Activated naive CD8-positive, alpha-beta T cell (primary cell): Measurements from ENCODE around the gene NR1H3.

Experiments
- H3K27ac Mint-ChIP-seq: one replicate; pipeline ENCODE4 v1.8.0; 2021; ENCODE audit warnings: mixed read lengths
- H3K27me3 Mint-ChIP-seq: one replicate; pipeline ENCODE4 v1.8.0; 2021; ENCODE audit warnings: mixed read lengths
- H3K36me3 Mint-ChIP-seq: one replicate; pipeline ENCODE4 v1.8.0; 2021; ENCODE audit warnings: mixed read lengths
- H3K4me1 Mint-ChIP-seq: one replicate; pipeline ENCODE4 v1.8.0; 2021; ENCODE audit warnings: low read depth, mixed read lengths
- H3K4me3 Mint-ChIP-seq: one replicate; pipeline ENCODE4 v1.8.0; 2021; ENCODE audit warnings: mild to moderate bottlenecking, mixed read lengths
- H3K9me3 Mint-ChIP-seq: one replicate; pipeline ENCODE4 v1.8.0; 2021; ENCODE audit warnings: low read depth, mixed read lengths

NR1H3 gene

DNA sequence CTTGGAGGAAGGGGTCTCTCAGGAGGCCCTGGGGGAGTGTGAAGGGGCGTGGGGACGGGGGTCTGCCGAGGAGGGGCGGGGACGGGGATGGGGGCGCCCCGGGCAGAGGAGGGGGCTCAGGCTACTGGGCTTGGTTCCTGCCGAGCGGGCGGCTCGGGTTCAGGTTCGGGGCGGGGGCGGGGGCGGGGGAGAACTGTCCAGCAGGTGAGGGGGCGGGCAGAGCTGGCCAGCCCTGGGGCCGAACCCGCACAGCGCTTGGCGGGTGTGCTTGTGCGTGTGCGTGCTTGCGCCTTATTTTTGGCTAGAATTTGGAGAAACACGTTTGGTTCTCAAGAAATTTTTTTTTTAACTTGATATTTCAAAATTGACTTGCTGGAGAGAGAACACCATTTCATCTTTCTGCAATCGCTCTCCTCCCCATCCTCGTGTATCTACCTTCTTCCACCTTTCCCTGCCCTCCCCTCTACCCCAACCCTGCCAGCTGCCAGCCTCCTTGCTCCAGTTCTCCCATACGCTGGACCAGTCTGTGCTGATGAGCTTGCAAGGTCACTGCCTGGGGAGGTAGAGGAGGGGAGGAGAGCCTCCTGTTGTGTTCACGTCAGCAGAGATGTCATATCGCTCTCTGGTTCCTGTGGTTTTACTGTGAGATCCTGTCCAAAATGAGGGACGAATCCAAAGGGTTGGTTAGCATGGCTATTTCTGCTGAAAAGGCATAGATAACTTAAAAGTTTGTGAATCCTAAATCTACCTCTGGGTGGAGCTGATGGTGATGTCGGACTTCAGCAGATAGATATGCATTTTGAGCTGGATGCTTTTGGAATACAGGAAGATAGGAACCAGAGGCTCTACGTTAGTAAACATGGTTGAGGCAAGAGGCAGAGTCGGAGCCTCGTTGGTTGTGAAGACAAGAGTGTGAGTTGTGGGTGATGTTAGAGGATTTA, 12.8 kb downstream of the NR1H3 start:
- H3K27ac Mint-ChIP-seq = peak overlapping the region; percentile 85
- no peaks in the 10 kb centered on the region for H3K9me3 Mint-ChIP-seq
- peak overlapping the region; percentile 87 for H3K4me3 Mint-ChIP-seq
- H3K4me1 Mint-ChIP-seq = peaks cover 55% of the 10 kb centered on the region
- no peaks in the 10 kb centered on the region for H3K27me3 Mint-ChIP-seq
- no peaks in the 10 kb centered on the region for H3K36me3 Mint-ChIP-seq

DNA sequence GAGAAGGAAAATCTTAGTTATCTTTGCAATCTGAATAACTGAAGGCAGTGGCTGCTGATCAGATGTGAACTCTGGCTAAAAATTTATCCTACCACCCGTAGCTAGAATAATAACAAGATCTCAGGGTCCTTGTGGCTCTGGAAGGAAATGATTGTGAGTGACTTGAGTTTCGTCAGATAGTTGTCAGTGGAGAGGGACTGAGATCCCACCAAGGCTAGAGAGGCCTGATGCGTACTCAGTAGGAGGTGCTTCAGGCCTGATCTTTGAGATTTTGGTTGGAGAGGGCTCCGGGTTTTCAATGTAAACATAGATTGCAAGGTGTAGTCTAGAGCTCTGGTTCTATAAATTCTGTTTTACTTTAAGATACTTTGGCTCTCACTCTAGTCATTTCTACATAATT, 13.5 kb downstream of the NR1H3 start:
- peaks cover 51% of the 10 kb centered on the region for H3K4me1 Mint-ChIP-seq
- H3K36me3 Mint-ChIP-seq = no peaks in the 10 kb centered on the region
- peak overlapping the region; percentile 87 for H3K4me3 Mint-ChIP-seq
- H3K27ac Mint-ChIP-seq = peak overlapping the region; percentile 85
- no peaks in the 10 kb centered on the region for H3K27me3 Mint-ChIP-seq
- no peaks in the 10 kb centered on the region for H3K9me3 Mint-ChIP-seq

DNA sequence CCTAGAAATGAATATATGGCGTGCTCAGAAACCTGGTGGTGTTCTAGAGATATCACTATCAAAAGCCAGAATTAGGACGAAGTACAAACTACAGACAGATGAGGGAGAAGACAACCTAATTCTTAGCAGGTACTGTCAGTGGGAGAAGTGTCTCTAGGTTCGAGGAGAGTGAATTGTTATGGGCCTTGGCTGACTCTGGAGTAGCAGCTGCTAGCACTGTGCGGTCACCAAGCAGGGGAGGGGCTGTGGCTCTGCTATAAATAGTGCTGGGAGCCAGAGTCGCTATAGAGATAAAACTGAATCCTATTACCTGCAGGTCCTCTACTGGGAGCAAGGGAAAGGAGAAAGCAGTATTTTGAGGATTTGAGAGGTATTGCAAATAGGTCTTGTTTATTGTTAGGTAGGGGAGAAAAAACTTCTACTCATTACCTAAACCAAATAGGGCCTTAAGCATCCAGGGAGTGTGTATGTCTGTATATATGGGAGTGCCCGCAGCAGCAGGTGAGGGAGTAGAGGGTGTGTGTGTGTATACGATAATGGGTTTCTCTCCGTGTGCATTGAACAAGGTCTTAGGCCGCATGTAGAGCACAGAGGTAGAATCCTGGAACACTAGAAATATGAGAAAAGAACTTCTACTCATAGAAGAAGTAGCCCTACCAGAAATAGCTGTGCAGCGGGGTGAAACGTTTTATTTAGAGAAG, 14.3 kb downstream of the NR1H3 start:
- peak overlapping the region; percentile 87 for H3K4me3 Mint-ChIP-seq
- peak overlapping the region; percentile 85 for H3K27ac Mint-ChIP-seq
- H3K9me3 Mint-ChIP-seq = no peaks in the 10 kb centered on the region
- no peaks in the 10 kb centered on the region for H3K36me3 Mint-ChIP-seq
- no peaks in the 10 kb centered on the region for H3K27me3 Mint-ChIP-seq
- peaks cover 51% of the 10 kb centered on the region for H3K4me1 Mint-ChIP-seq

GRCh38 chr11:47272706-47273105, 14.9 kb downstream of the NR1H3 start:
- Mint-ChIP-seq H3K27me3 (no peaks in the 10 kb centered on the region), H3K36me3 (no peaks in the 10 kb centered on the region), H3K4me3 (peak overlapping the region; percentile 87), H3K4me1 (peaks cover 50% of the 10 kb centered on the region), H3K9me3 (no peaks in the 10 kb centered on the region), H3K27ac (peak overlapping the region; percentile 82)

DNA sequence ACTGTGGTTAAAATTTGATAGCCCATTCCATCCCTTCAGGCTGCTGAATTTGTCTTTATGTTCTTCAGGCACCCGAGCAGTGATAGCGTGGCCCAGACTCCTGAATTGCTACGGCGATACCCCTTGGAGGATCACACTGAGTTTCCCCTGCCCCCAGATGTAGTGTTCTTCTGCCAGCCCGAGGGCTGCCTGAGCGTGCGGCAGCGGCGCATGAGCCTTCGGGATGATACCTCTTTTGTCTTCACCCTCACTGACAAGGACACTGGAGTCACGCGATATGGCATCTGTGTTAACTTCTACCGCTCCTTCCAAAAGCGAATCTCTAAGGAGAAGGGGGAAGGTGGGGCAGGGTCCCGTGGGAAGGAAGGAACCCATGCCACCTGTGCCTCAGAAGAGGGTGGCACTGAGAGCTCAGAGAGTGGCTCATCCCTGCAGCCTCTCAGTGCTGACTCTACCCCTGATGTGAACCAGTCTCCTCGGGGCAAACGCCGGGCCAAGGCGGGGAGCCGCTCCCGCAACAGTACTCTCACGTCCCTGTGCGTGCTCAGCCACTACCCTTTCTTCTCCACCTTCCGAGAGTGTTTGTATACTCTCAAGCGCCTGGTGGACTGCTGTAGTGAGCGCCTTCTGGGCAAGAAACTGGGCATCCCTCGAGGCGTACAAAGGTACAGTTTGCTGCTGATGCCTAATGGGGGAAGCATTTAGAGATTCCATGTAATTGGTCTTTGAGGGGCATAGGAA, 16.9 kb downstream of the NR1H3 start:
- no peaks in the 10 kb centered on the region for H3K9me3 Mint-ChIP-seq
- H3K27me3 Mint-ChIP-seq = no peaks in the 10 kb centered on the region
- peaks cover 34% of the 10 kb centered on the region for H3K4me1 Mint-ChIP-seq
- H3K36me3 Mint-ChIP-seq = peaks cover 3% of the 10 kb centered on the region
- H3K27ac Mint-ChIP-seq = peak overlapping the region; percentile 6
- H3K4me3 Mint-ChIP-seq = no peak overlapping the region

DNA sequence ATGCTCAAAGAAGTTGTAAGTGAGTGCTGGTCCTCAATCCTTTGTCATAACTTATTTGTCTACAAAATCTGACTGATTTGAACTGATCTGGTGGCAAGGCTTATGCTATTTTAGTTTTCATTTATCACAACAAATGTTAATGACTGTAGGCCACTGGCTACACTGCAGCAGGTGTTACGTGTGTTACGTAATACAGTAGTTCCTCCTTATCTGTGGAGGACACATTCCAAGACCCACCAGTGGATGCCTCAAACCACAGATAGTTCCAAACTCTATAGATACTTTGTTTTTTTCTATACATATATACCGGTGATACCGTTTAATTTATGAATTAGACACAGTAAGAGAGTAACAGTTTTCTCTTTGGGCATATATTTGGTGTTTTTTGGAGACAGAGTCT, 19.1 kb downstream of the NR1H3 start:
- H3K27me3 Mint-ChIP-seq = no peaks in the 10 kb centered on the region
- no peak overlapping the region for H3K27ac Mint-ChIP-seq
- H3K36me3 Mint-ChIP-seq = peaks cover 9% of the 10 kb centered on the region
- H3K9me3 Mint-ChIP-seq = no peaks in the 10 kb centered on the region
- H3K4me3 Mint-ChIP-seq = no peak overlapping the region
- H3K4me1 Mint-ChIP-seq = peaks cover 22% of the 10 kb centered on the region

GRCh38 chr11:47278058-47278457, 20.3 kb downstream of the NR1H3 start:
- peaks cover 12% of the 10 kb centered on the region for H3K36me3 Mint-ChIP-seq
- H3K27ac Mint-ChIP-seq = no peak overlapping the region
- no peaks in the 10 kb centered on the region for H3K27me3 Mint-ChIP-seq
- H3K4me3 Mint-ChIP-seq = no peak overlapping the region
- peaks cover 11% of the 10 kb centered on the region for H3K4me1 Mint-ChIP-seq
- no peaks in the 10 kb centered on the region for H3K9me3 Mint-ChIP-seq

GRCh38 chr11:47278769-47279168, 21.0 kb downstream of the NR1H3 start:
- peaks cover 6% of the 10 kb centered on the region for H3K4me1 Mint-ChIP-seq
- H3K9me3 Mint-ChIP-seq = no peaks in the 10 kb centered on the region
- no peak overlapping the region for H3K27ac Mint-ChIP-seq
- H3K27me3 Mint-ChIP-seq = no peaks in the 10 kb centered on the region
- H3K4me3 Mint-ChIP-seq = no peak overlapping the region
- peaks cover 12% of the 10 kb centered on the region for H3K36me3 Mint-ChIP-seq

- H3K9me3 Mint-ChIP-seq = no peaks in the 10 kb centered on the region
- no peaks in the 10 kb centered on the region for H3K27me3 Mint-ChIP-seq
- no peaks in the 10 kb centered on the region for H3K4me1 Mint-ChIP-seq
- peaks cover 16% of the 10 kb centered on the region for H3K36me3 Mint-ChIP-seq
- no peak overlapping the region for H3K27ac Mint-ChIP-seq
- H3K4me3 Mint-ChIP-seq = no peak overlapping the region
These were observed 22.3 kb downstream of the NR1H3 start for GRCh38 chr11:47280099-47280498.

- no peaks in the 10 kb centered on the region for H3K9me3 Mint-ChIP-seq
- H3K27me3 Mint-ChIP-seq = no peaks in the 10 kb centered on the region
- peaks cover 16% of the 10 kb centered on the region for H3K36me3 Mint-ChIP-seq
- H3K27ac Mint-ChIP-seq = peak overlapping the region; percentile 41
- no peak overlapping the region for H3K4me3 Mint-ChIP-seq
- no peaks in the 10 kb centered on the region for H3K4me1 Mint-ChIP-seq
These were observed 23.1 kb downstream of the NR1H3 start for GRCh38 chr11:47280860-47281259.

DNA sequence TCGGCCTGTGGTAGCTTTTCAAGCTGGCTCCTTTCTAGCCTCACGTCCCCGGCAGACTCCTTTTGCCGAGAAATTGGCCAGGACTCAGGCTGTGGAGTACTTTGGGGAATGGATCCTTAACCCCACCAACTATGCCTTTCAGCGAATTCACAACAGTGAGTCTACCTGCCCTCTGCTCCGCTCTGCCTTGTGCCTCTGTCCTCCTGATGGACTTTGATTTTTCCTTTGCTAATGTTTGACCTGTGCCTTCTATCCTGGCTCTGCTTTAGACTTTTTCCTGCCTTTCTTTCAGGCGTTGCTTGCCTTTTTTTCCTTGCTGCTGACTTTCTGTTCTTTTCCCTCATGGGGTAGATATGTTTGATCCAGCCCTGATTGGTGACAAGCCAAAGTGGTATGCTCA, 24.7 kb downstream of the NR1H3 start:
- no peak overlapping the region for H3K27ac Mint-ChIP-seq
- H3K4me3 Mint-ChIP-seq = no peak overlapping the region
- no peaks in the 10 kb centered on the region for H3K4me1 Mint-ChIP-seq
- H3K9me3 Mint-ChIP-seq = no peaks in the 10 kb centered on the region
- no peaks in the 10 kb centered on the region for H3K27me3 Mint-ChIP-seq
- H3K36me3 Mint-ChIP-seq = peaks cover 16% of the 10 kb centered on the region

- H3K4me3 Mint-ChIP-seq = no peak overlapping the region
- no peaks in the 10 kb centered on the region for H3K9me3 Mint-ChIP-seq
- no peaks in the 10 kb centered on the region for H3K4me1 Mint-ChIP-seq
- H3K36me3 Mint-ChIP-seq = peaks cover 13% of the 10 kb centered on the region
- no peak overlapping the region for H3K27ac Mint-ChIP-seq
- H3K27me3 Mint-ChIP-seq = no peaks in the 10 kb centered on the region
These were observed 26.4 kb downstream of the NR1H3 start for GRCh38 chr11:47284151-47284550.

DNA sequence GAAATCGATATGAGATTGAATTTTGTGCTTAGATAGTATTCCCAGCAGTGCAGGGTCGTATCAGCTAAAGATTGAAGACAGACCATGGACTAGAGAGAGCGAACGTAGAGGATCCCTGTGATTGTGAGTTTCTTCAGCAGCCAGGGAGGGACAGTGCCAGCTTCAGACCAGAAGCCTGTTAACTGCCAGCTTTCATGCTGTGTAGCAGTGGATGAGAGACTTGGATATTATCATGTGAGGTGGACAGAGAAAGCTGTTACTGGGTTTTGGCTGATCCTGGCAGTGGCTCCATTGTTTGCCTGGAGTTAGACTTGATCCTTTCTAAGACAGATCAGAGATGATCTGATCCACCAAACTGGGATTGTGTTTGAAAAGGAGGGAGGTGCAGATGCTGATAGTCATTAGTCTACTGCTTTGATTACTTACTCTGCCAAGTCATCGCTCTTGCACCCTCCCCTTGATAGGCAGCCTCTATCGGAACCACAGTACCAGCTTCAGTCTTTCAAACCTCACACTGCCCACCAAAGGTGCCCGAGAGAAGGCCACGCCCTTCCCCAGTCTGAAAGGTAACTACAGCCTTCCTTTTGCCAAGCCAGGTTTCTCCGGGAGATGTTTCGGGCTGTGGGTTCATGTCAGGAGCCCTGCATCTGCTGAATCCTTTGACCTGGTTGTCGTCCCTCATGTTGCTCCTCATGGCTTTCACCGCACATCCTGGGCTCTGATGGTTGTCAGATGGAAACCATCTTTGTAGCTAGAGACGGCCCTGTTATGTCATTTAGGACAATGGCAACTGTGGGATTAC, 28.4 kb downstream of the NR1H3 start:
- Mint-ChIP-seq H3K4me1 (no peaks in the 10 kb centered on the region), H3K27me3 (no peaks in the 10 kb centered on the region), H3K27ac (peak overlapping the region; percentile 22), H3K36me3 (peaks cover 11% of the 10 kb centered on the region), H3K9me3 (no peaks in the 10 kb centered on the region), H3K4me3 (no peak overlapping the region)

DNA sequence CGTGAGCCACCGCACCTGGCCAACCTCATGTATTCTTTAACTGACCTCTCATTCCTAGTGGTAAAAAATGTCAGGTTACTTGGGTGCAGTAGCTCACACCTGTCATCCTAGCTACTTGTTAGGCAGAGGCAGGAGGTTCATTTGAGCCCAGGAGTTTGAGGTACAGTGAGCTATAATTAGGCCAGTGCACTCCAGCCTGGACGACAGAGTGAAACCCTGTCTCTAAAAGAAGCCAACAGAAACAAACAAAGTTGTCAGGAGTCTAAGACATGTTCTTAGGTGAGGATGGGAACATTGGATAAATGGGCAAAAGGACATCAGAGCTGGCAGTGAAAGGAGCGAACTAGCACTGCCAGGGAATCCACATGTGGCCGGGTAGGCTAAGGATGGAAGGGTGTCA, 30.3 kb downstream of the NR1H3 start:
- Mint-ChIP-seq H3K4me3 (no peak overlapping the region), H3K27me3 (no peaks in the 10 kb centered on the region), H3K4me1 (no peaks in the 10 kb centered on the region), H3K27ac (no peak overlapping the region), H3K36me3 (peaks cover 8% of the 10 kb centered on the region), H3K9me3 (no peaks in the 10 kb centered on the region)
